ENCODE measurements around the gene MINDY4.

GRCh38 chr7:30928254-30928872 lies 157.1 kb downstream of the MINDY4 start:
- no peak for TF ChIP-seq GATA3 (IDR thresholded peaks at IDR 0.05; ENCODE audit: low read depth, low read length)
- no peak for TF ChIP-seq GATA2 (IDR thresholded peaks at IDR 0.05; ENCODE audit: low read depth, low read length)

Data from SH-SY5Y (cell line).